Stimulated activated CD8-positive, alpha-beta memory T cell treated with anti-CD3 and anti-CD28 coated beads, Interleukin-15, amount 100 ng/mL, for 24 hours (primary cell): Measurements from ENCODE around the gene ZC3H12A.

Experiments
- DNase-seq: peaks from one replicate; pipeline ENCODE4 v3.0.0-alpha.2; 2020; ENCODE audit warnings: low read depth

The ZC3H12A gene

GRCh38 chr1:37455516-37455915 is 18.9 kb upstream of the ZC3H12A start:
- DNase-seq: no peak

GRCh38 chr1:37456614-37457013 is 17.8 kb upstream of the ZC3H12A start:
- DNase-seq: no peak

GRCh38 chr1:37458551-37458950 is 15.8 kb upstream of the ZC3H12A start:
- DNase-seq: no peak

GRCh38 chr1:37461698-37462436 is 12.5 kb upstream of the ZC3H12A start:
- DNase-seq: no peak

- DNase-seq: no peak
Observed at GRCh38 chr1:37464443-37464842, 9.9 kb upstream of the ZC3H12A start.

GRCh38 chr1:37465593-37466517 is 8.5 kb upstream of the ZC3H12A start:
- no peak for DNase-seq

GRCh38 chr1:37468037-37468436 is 6.3 kb upstream of the ZC3H12A start:
- DNase-seq: no peak

GRCh38 chr1:37469386-37469785 is 5.0 kb upstream of the ZC3H12A start:
- DNase-seq: no peak

GRCh38 chr1:37471345-37472231 is 2.8 kb upstream of the ZC3H12A start:
- DNase-seq: no peak

- DNase-seq: no peak
Observed at GRCh38 chr1:37472281-37472680, 2.1 kb upstream of the ZC3H12A start.

- no peak for DNase-seq
Observed at GRCh38 chr1:37472994-37473393, 1.4 kb upstream of the ZC3H12A start.

- no peak for DNase-seq
Observed at GRCh38 chr1:37473431-37474045, 842 bp upstream of the ZC3H12A start.

GRCh38 chr1:37474697-37475379 is 458 bp downstream of the ZC3H12A start:
- no peak for DNase-seq

- DNase-seq: no peak
Observed at GRCh38 chr1:37475380-37476086, 1.2 kb downstream of the ZC3H12A start.

- no peak for DNase-seq
Observed at GRCh38 chr1:37476087-37476452, 1.7 kb downstream of the ZC3H12A start.

- no peak for DNase-seq
Observed at GRCh38 chr1:37476460-37477197, 2.2 kb downstream of the ZC3H12A start.

- DNase-seq: no peak
Observed at GRCh38 chr1:37477198-37477931, 3.0 kb downstream of the ZC3H12A start.

- no peak for DNase-seq
Observed at GRCh38 chr1:37477946-37478345, 3.6 kb downstream of the ZC3H12A start.

- no peak for DNase-seq
Observed at GRCh38 chr1:37478451-37478881, 4.1 kb downstream of the ZC3H12A start.
